ENCODE data around the gene ESYT1.

The ESYT1 gene, protein sequence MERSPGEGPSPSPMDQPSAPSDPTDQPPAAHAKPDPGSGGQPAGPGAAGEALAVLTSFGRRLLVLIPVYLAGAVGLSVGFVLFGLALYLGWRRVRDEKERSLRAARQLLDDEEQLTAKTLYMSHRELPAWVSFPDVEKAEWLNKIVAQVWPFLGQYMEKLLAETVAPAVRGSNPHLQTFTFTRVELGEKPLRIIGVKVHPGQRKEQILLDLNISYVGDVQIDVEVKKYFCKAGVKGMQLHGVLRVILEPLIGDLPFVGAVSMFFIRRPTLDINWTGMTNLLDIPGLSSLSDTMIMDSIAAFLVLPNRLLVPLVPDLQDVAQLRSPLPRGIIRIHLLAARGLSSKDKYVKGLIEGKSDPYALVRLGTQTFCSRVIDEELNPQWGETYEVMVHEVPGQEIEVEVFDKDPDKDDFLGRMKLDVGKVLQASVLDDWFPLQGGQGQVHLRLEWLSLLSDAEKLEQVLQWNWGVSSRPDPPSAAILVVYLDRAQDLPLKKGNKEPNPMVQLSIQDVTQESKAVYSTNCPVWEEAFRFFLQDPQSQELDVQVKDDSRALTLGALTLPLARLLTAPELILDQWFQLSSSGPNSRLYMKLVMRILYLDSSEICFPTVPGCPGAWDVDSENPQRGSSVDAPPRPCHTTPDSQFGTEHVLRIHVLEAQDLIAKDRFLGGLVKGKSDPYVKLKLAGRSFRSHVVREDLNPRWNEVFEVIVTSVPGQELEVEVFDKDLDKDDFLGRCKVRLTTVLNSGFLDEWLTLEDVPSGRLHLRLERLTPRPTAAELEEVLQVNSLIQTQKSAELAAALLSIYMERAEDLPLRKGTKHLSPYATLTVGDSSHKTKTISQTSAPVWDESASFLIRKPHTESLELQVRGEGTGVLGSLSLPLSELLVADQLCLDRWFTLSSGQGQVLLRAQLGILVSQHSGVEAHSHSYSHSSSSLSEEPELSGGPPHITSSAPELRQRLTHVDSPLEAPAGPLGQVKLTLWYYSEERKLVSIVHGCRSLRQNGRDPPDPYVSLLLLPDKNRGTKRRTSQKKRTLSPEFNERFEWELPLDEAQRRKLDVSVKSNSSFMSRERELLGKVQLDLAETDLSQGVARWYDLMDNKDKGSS

GRCh38 chr12:56127888-56128669 is at the start of gene ESYT1:
ESYT1 (plus strand) TSS chr12:56128267; CDS start chr12:56128320, 53 bp downstream.
- DNase-seq (ENCODE audit: low spot score) = peak; percentile 100

GRCh38 chr12:56078427-56078826 is 49.6 kb upstream of the ESYT1 start:
- no peak for DNase-seq (ENCODE audit: low spot score)

DNA sequence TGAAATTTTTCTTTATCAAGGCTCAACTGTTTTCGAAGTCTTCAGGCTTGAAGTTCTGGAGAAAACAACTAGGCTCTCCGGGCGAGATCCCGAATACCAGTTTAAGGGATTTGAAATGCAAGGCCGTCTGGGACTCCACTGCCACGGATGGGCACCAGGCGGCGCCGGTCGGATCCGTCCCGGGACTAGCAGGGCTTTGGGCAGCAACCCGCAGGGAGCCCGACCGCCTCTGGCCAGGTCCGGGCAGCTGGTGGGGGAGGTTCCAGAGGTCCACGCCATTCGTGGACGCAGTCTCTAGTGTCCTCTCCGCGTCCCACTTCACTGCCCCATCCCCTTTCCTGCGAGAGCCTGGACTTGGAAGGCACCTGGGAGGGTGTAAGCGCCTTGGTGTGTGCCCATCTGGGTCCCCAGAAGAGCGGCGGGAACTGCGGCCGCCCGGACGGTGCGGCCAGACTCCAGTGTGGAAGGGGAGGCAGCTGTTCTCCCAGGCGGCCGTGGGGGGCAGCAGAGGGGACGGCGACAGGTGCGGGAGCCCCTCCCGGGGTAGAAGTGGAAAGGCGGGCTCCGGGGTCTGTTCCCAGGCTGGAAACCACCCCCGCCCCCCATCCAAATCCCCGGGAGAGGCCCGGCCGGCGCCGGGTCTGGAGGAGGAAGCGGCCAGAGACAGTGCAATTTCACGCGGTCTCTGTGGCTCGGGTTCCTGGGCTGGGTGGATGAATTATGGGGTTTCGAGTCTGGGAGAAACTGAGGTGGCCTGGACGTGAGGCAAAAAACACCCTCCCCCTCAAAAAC is 48.9 kb upstream of the ESYT1 start:
- peak; percentile 68 for DNase-seq (ENCODE audit: low spot score)

GRCh38 chr12:56079723-56080555 is 48.1 kb upstream of the ESYT1 start, which contains the start of gene ERBB3:
ERBB3 (plus strand) TSS chr12:56080165; CDS start chr12:56080301, 136 bp downstream.
- DNase-seq (ENCODE audit: low spot score) = peak; percentile 58

GRCh38 chr12:56080556-56081138 is 47.4 kb upstream of the ESYT1 start:
- no peak for DNase-seq (ENCODE audit: low spot score)

- no peak for DNase-seq (ENCODE audit: low spot score)
Observed at GRCh38 chr12:56081393-56082347, 46.4 kb upstream of the ESYT1 start.

GRCh38 chr12:56082382-56082781 is 45.7 kb upstream of the ESYT1 start:
- no peak for DNase-seq (ENCODE audit: low spot score)

GRCh38 chr12:56082967-56083366 is 45.1 kb upstream of the ESYT1 start:
- DNase-seq (ENCODE audit: low spot score) = no peak

- peak; percentile 55 for DNase-seq (ENCODE audit: low spot score)
Observed at GRCh38 chr12:56084958-56085543, 43.0 kb upstream of the ESYT1 start.

DNA sequence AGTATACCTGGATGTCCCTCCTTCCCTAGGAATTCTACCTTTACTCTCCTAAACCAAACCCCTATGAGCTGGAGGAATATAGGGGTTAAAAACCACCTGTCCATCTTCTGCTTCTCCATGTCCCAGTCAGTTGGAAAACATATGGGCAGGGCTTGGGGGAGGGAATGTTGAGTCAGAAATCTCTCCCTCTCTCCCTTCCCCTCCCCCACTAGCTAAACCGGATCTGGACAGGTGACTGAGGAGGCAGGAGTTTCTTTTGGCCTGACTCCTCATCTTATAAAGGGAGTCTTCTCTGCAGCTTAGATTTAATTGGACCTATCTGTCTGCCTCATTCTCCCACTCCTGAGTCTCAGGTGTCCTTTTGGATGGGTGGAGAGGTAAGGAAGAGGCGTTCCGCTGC is 42.0 kb upstream of the ESYT1 start:
- DNase-seq (ENCODE audit: low spot score) = no peak

DNA sequence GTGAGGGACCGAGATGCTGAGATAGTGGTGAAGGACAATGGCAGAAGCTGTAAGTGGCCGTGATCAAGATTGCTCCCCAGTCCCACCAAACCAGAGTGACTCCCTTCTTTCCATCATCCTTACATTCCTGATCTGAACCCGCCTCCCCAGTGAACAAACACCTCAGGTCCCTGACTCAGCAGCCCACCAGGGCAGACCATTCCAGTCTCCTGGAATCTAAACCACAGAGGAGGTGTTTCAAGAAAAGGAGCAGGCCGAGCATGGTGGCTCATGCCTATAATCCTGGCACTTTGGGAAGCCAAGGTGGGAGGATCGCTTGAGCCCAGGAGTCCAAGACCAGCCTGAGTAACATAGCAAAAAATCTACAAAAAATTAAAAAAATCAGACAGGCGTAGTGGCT is 41.5 kb upstream of the ESYT1 start:
- no peak for DNase-seq (ENCODE audit: low spot score)

DNA sequence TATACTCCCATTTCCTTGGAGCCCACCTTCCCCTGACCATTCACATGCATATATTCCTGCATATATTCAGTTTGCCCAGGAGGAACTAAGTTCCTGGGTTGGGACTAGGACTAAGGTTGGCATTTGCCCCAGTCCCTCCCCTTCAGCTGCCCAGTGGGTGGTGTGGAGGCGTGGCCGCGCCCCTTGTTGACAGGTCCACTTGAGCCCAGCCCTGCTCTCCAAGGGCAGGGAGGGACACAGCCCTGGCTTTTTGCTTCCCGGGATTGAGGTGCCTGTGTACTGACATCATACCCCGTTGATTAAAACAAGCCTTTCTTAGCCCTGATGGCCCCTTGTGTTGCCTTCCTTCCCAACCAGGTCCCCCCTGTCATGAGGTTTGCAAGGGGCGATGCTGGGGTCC is 40.8 kb upstream of the ESYT1 start:
- no peak for DNase-seq (ENCODE audit: low spot score)

- no peak for DNase-seq (ENCODE audit: low spot score)
Observed at GRCh38 chr12:56097738-56098137, 30.3 kb upstream of the ESYT1 start.

DNA sequence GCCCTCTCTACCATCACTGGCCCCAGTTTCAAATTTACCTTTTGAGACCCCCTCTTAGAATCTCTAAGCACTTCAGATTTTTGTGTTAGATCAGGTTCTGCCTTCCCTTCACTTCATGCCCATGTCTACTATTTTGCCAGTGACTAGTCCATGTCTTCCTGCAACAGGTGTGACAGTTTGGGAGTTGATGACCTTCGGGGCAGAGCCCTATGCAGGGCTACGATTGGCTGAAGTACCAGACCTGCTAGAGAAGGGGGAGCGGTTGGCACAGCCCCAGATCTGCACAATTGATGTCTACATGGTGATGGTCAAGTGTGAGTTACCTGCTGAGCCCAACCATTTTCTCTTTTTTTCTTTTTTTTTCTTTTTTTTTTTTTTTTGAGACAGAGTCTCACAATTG is 29.5 kb upstream of the ESYT1 start:
- no peak for DNase-seq (ENCODE audit: low spot score)

DNA sequence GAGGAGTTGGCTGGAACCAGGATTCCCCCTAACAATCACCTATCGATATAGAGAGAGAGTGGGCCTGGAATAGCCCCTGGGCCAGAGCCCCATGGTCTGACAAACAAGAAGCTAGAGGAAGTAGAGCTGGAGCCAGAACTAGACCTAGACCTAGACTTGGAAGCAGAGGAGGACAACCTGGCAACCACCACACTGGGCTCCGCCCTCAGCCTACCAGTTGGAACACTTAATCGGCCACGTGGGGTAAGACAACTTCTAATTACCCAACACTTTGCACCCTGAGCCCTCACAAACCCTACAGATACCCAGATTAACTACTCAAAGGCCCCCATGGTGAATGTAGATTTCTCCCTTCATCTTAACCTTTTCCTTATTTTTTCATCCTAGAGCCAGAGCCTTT is 28.3 kb upstream of the ESYT1 start:
- DNase-seq (ENCODE audit: low spot score) = no peak

GRCh38 chr12:56101045-56101444 is 27.0 kb upstream of the ESYT1 start:
- DNase-seq (ENCODE audit: low spot score) = no peak

DNA sequence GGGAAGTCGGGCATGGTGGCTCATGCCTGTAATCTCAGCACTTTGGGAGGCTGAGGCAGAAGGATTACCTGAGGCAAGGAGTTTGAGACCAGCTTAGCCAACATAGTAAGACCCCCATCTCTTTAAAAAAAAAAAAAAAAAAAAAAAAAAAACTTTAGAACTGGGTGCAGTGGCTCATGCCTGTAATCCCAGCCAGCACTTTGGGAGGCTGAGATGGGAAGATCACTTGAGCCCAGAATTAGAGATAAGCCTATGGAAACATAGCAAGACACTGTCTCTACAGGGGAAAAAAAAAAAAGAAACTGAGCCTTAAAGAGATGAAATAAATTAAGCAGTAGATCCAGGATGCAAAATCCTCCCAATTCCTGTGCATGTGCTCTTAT is 25.4 kb upstream of the ESYT1 start:
- no peak for DNase-seq (ENCODE audit: low spot score)

Data from cerebellar cortex (tissue), 1 donor.